Liver (tissue), 3 donors: ENCODE measurements around the gene PYHIN1.

Source experiments
- EGR1 ChIP-seq, 2 donors: IDR thresholded peaks; 2 replicates each; pipeline ENCODE4 v1.6.1; 2016 to 2018; ENCODE audit warnings: antibody characterized with exemption in 2 of 2, low read depth in 2 of 2
- TF ChIP-seq, protein P1 (sequence below): fragments of 150-350 bp; IDR thresholded peaks from 2 replicates; pipeline ENCODE4 v1.5.1; 2017; ENCODE audit warnings: improper control_type of control experiment, low read depth, low read length; ENCODE audit not compliant: missing input control
- donor health status: healthy.
- donor health status: healthy.

DNA sequence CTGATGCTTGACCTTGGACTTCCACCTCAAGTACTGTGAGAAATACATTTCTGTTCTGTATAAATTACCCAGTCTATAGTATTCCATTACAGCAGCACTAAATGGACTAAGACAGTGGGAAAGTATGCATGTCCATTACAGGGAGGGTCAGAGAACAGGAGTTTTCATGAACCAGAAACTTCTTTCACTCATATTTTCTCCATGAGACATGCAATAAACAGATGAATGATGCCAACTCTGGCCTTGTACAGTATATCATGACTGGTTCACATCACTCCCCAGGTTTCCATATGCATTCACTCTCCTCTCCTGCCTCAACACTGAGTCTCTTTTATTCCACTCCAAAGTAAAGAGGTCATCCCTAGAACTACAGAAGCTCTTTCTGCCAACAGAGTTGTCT lies 73.8 kb downstream of the PYHIN1 start:
- TF ChIP-seq, protein P1, sequence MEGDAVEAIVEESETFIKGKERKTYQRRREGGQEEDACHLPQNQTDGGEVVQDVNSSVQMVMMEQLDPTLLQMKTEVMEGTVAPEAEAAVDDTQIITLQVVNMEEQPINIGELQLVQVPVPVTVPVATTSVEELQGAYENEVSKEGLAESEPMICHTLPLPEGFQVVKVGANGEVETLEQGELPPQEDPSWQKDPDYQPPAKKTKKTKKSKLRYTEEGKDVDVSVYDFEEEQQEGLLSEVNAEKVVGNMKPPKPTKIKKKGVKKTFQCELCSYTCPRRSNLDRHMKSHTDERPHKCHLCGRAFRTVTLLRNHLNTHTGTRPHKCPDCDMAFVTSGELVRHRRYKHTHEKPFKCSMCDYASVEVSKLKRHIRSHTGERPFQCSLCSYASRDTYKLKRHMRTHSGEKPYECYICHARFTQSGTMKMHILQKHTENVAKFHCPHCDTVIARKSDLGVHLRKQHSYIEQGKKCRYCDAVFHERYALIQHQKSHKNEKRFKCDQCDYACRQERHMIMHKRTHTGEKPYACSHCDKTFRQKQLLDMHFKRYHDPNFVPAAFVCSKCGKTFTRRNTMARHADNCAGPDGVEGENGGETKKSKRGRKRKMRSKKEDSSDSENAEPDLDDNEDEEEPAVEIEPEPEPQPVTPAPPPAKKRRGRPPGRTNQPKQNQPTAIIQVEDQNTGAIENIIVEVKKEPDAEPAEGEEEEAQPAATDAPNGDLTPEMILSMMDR: no peak
- no peak for TF ChIP-seq EGR1 (IDR thresholded peaks at IDR 0.05; ENCODE audit: low read depth in 2 of 2)
